GM12878 (cell line): ENCODE results near the gene MR1.

Experiments used
- CEBPB ChIP-seq, 2 experiments: fragments of 150-350 bp in 1 of 2; IDR thresholded peaks; 2 replicates each; pipeline ENCODE4 v1.6.1; 2012 to 2014; ENCODE audit warnings: low read depth in 2 of 2, low read length in 2 of 2, borderline replicate concordance in 1 of 2, inconsistent platforms in 1 of 2
- CTCF ChIP-seq, 3 experiments: IDR thresholded peaks in 2 of 3; conservative IDR thresholded peaks in 1 of 3; 2 replicates each; pipeline ENCODE4 v1.5.1; 2011; ENCODE audit warnings: low read depth in 3 of 3, low read length in 3 of 3, mild to moderate bottlenecking in 3 of 3, control low read depth in 2 of 3, moderate library complexity in 2 of 3, inconsistent platforms in 1 of 3, mixed read lengths in 1 of 3; ENCODE audit not compliant: control insufficient read depth in 2 of 3, insufficient read depth in 1 of 3; ENCODE audit errors: extremely low read depth in 1 of 3
- EZH2 ChIP-seq: IDR thresholded peaks from 2 replicates; pipeline ENCODE4 v1.6.1; 2012; ENCODE audit warnings: low read depth, mild to moderate bottlenecking, control low read depth, inconsistent platforms, low read length, borderline replicate concordance; ENCODE audit not compliant: control insufficient read depth
- FOXK2 ChIP-seq: fragments of 450-650 bp; IDR thresholded peaks from 2 replicates; pipeline ENCODE4 v1.6.1; 2017; ENCODE audit warnings: mild to moderate bottlenecking, moderate library complexity
- HDAC2 ChIP-seq: fragments of 200-600 bp; sonication (generic); IDR thresholded peaks from 2 replicates; pipeline ENCODE4 v1.6.1; 2017
- POLR2AphosphoS5 ChIP-seq: IDR thresholded peaks from 2 replicates; pipeline ENCODE4 v1.6.1; 2011; ENCODE audit warnings: mild to moderate bottlenecking, low read length, inconsistent platforms
- RAD21 ChIP-seq: IDR thresholded peaks from 2 replicates; pipeline ENCODE4 v1.6.1; 2011; ENCODE audit warnings: mild to moderate bottlenecking, low read depth, low read length, moderate library complexity; ENCODE audit not compliant: insufficient read depth
- STAT1 ChIP-seq: fragments of 450-650 bp; conservative IDR thresholded peaks from 2 replicates; pipeline ENCODE4 v1.6.1; 2014; ENCODE audit warnings: antibody characterized with exemption, mild to moderate bottlenecking
- SUPT20H ChIP-seq: IDR thresholded peaks from 2 replicates; pipeline ENCODE4 v1.6.1; 2011; ENCODE audit warnings: low read depth, mild to moderate bottlenecking, low read length, moderate library complexity, borderline replicate concordance; ENCODE audit not compliant: control insufficient read depth
- ZNF622 ChIP-seq: fragments of 450-650 bp; IDR thresholded peaks from 2 replicates; pipeline ENCODE4 v1.6.1; 2017; ENCODE audit warnings: mild to moderate bottlenecking, inconsistent platforms

- no peak for TF ChIP-seq EZH2
- no peak for TF ChIP-seq CTCF (IDR thresholded peaks at IDR 0.05 in 2 of 3, conservative IDR thresholded peaks at IDR 0.05 in 1 of 3; ENCODE audit: control insufficient read depth in 2 of 3, extremely low read depth in 1 of 3, insufficient read depth in 1 of 3, low read depth in 3 of 3, low read length in 3 of 3)
- TF ChIP-seq SUPT20H, result no peak
- TF ChIP-seq FOXK2, result no peak
- no peak for TF ChIP-seq CEBPB (IDR thresholded peaks at IDR 0.05; ENCODE audit: borderline replicate concordance in 1 of 2, low read depth in 2 of 2, low read length in 2 of 2)
- TF ChIP-seq RAD21, result no peak
- TF ChIP-seq STAT1, result no peak
- peak; percentile 14 for TF ChIP-seq POLR2AphosphoS5
- no peak for TF ChIP-seq HDAC2
- TF ChIP-seq ZNF622, result no peak
Measured at GRCh38 chr1:181095763-181096184, 62.0 kb downstream of the MR1 start.
